Neural progenitor cell (in vitro differentiated cells): ENCODE data around the gene ATP10D.

Experiments used
- CTCF ChIP-seq: fragments of 200-600 bp; sonication (generic); IDR thresholded peaks from 2 replicates; pipeline ENCODE4 v1.5.1; 2017; ENCODE audit warnings: antibody characterized with exemption, mild to moderate bottlenecking
- EZH2 ChIP-seq: fragments of 200-600 bp; sonication (generic); IDR thresholded peaks from 2 replicates; pipeline ENCODE4 v1.6.1; 2017; ENCODE audit warnings: antibody characterized with exemption, mild to moderate bottlenecking, moderate library complexity

DNA sequence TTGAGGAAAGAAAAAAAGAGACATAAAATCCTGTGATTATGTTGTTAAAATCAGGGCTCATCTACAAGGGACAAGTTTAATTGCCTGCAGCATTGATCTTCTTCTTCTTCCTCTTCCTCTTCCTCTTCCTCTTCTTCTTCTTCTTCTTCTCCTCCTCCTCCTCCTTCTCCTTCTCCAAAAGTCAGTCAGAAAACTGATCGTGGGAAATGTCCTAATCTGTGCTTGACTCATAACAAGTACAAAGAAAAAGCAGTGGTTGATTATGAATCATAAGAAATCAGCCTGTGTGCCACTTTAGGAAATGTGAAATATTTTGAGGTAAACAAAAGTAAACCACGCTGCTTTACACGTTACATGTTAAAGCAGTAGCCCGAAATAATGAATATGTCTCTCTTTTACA lies 2.7 kb upstream of the ATP10D start:
- TF ChIP-seq CTCF (no peak), EZH2 (no peak)
